PC-3 (cell line): ENCODE results near the gene FCHO1.

Source experiments
- CTCF ChIP-seq: fragments of 300-600 bp; sonication (generic); conservative IDR thresholded peaks from 2 replicates; pipeline ENCODE4 v1.5.1; 2017; ENCODE audit warnings: antibody characterized with exemption, low read depth, mild to moderate bottlenecking, low read length
- EZH2 ChIP-seq: fragments of 300-600 bp; sonication (generic); IDR thresholded peaks from one replicate; pipeline ENCODE4 v1.6.1; 2017; ENCODE audit warnings: antibody characterized with exemption, mild to moderate bottlenecking, low read length; ENCODE audit not compliant: unreplicated experiment

GRCh38 chr19:17703824-17704463 lies 47.3 kb upstream of the FCHO1 start:
- TF ChIP-seq EZH2 (no peak), CTCF (peak; percentile 80)
